GM21786 (cell line): ENCODE data around the gene MRPL28.
"Not testable (repeated sequence)": the region's sequence is repeated elsewhere in the genome, so short reads cannot be mapped to it uniquely, and the experiment has no call there.

ENCODE experiments used
- ATAC-seq: cut with Tn5 transposase; IDR thresholded peaks from one replicate; pipeline ENCODE4 v1.9.1; 2021; ENCODE audit not compliant: unreplicated experiment

Gene MRPL28

GRCh38 chr16:360698-361336 is 9.5 kb downstream of the MRPL28 start:
- no peak for ATAC-seq

- ATAC-seq = no peak
Measured at GRCh38 chr16:359871-360697, 10.3 kb downstream of the MRPL28 start.

GRCh38 chr16:359067-359763 is 11.1 kb downstream of the MRPL28 start:
- no peak for ATAC-seq

GRCh38 chr16:356741-357140 is 13.6 kb downstream of the MRPL28 start:
- ATAC-seq = no peak

- no peak for ATAC-seq
Measured at GRCh38 chr16:354971-355461, 15.3 kb downstream of the MRPL28 start.

- no peak for ATAC-seq
Measured at GRCh38 chr16:354291-354881, 16.0 kb downstream of the MRPL28 start.

GRCh38 chr16:353404-354290 is 16.7 kb downstream of the MRPL28 start:
- ATAC-seq = no peak

- peak; percentile 50 for ATAC-seq
Measured at GRCh38 chr16:352547-353403, 17.6 kb downstream of the MRPL28 start, which contains the start of gene AXIN1. TSS of gene AXIN1 (minus strand) at chr16:352723. CDS start at chr16:347025, 5,698 bp downstream.

- ATAC-seq = peak; percentile 13
Measured at GRCh38 chr16:351804-352520, 18.4 kb downstream of the MRPL28 start.

- no peak for ATAC-seq
Measured at GRCh38 chr16:350203-350602, 20.1 kb downstream of the MRPL28 start.

- ATAC-seq = peak; percentile 39
Measured at GRCh38 chr16:349211-349610, 21.1 kb downstream of the MRPL28 start.

GRCh38 chr16:348495-348894 is 21.8 kb downstream of the MRPL28 start:
- not testable (repeated sequence) for ATAC-seq

- no peak for ATAC-seq
Measured at GRCh38 chr16:347203-347602, 23.1 kb downstream of the MRPL28 start.

GRCh38 chr16:346587-346986 is 23.8 kb downstream of the MRPL28 start:
- ATAC-seq = no peak

GRCh38 chr16:345772-346171 is 24.6 kb downstream of the MRPL28 start:
- ATAC-seq = no peak

- no peak for ATAC-seq
Measured at GRCh38 chr16:342455-343213, 27.7 kb downstream of the MRPL28 start.

GRCh38 chr16:341974-342336 is 28.4 kb downstream of the MRPL28 start:
- not testable (repeated sequence) for ATAC-seq
